NCI-H446 treated with DMSO at 0.1 percent for 48 hours (cell line): ENCODE measurements around the gene MYRF.

Experiments
- DNase-seq: peaks from one replicate; lab custom pipeline; 2025; lab: John Stamatoyannopoulos, UW

Gene MYRF

GRCh38 chr11:61817471-61818202 is 65.2 kb downstream of the MYRF start:
- no peak for DNase-seq

- DNase-seq: no peak
Measured at GRCh38 chr11:61820174-61820573, 67.7 kb downstream of the MYRF start.

- no peak for DNase-seq
Measured at GRCh38 chr11:61826930-61827570, 74.6 kb downstream of the MYRF start.

- DNase-seq: peak; percentile 88
Measured at GRCh38 chr11:61827571-61828378, 75.3 kb downstream of the MYRF start, which contains the start of gene FADS2. TSS of gene FADS2 (plus strand) at chr11:61828300. CDS start at chr11:61828391, 91 bp downstream.

GRCh38 chr11:61828379-61828628 is 75.9 kb downstream of the MYRF start:
- DNase-seq: no peak

GRCh38 chr11:61828629-61829407 is 76.4 kb downstream of the MYRF start:
- DNase-seq: no peak

- DNase-seq: no peak
Measured at GRCh38 chr11:61829806-61830205, 77.4 kb downstream of the MYRF start.

GRCh38 chr11:61830237-61831105 is 78.0 kb downstream of the MYRF start:
- DNase-seq: no peak

GRCh38 chr11:61832207-61832606 is 79.8 kb downstream of the MYRF start:
- DNase-seq: no peak

- no peak for DNase-seq
Measured at GRCh38 chr11:61832754-61833153, 80.3 kb downstream of the MYRF start.

- DNase-seq: no peak
Measured at GRCh38 chr11:61833471-61833870, 81.0 kb downstream of the MYRF start.

- DNase-seq: no peak
Measured at GRCh38 chr11:61833926-61834277, 81.5 kb downstream of the MYRF start.

- DNase-seq: no peak
Measured at GRCh38 chr11:61834278-61835048, 82.0 kb downstream of the MYRF start.

- DNase-seq: no peak
Measured at GRCh38 chr11:61836193-61836592, 83.8 kb downstream of the MYRF start.

- no peak for DNase-seq
Measured at GRCh38 chr11:61837411-61838005, 85.1 kb downstream of the MYRF start.
